T47D (cell line): ENCODE results near the gene METTL22.
A peak's percentile ranks its signal among the peaks of the same experiment; 100 is the strongest.

ENCODE experiments used
- DNase-seq, 2 experiments: peaks; one replicate each; pipeline versions ENCODE4 v3.0.0 to v3.0.0-alpha.2; 2011 to 2012; ENCODE audit warnings: low read depth in 1 of 2, low spot score in 1 of 2
- JUND ChIP-seq: IDR thresholded peaks from 2 replicates; pipeline ENCODE4 v1.6.1; 2012; ENCODE audit warnings: low read depth
- in situ Hi-C: cut with HindIII; loops from 2 replicates; pipeline ENCODE4 v1.10.0; 2016; ENCODE audit warnings: low sequenced_read_pairs, low pct_unique_long_range_greater_than_20kb

The METTL22 gene

GRCh38 chr16:8621572-8622314 lies at the start of gene METTL22:
Gene METTL22, plus strand, starts transcription at chr16:8621698. Its CDS starts 3,968 bp downstream, at chr16:8625666.
- DNase-seq: peak; percentile 89 to 90
- in situ Hi-C loops: no loop called here
- no peak for TF ChIP-seq JUND

GRCh38 chr16:8572063-8572918 lies 49.2 kb upstream of the METTL22 start:
- no peak for TF ChIP-seq JUND
- in situ Hi-C loops: no loop called here
- DNase-seq: no peak

- no peak for TF ChIP-seq JUND
- DNase-seq: peak; percentile 45 to 68
- in situ Hi-C loops: no loop called here
Measured at GRCh38 chr16:8572919-8573724, 48.4 kb upstream of the METTL22 start.

- in situ Hi-C loops: no loop called here
- TF ChIP-seq JUND: no peak
- DNase-seq: no peak
Measured at GRCh38 chr16:8575399-8575798, 46.1 kb upstream of the METTL22 start.

GRCh38 chr16:8576141-8577004 lies 45.1 kb upstream of the METTL22 start:
- in situ Hi-C loops: no loop called here
- DNase-seq: no peak
- TF ChIP-seq JUND: no peak

GRCh38 chr16:8577678-8578304 lies 43.7 kb upstream of the METTL22 start:
- in situ Hi-C loops: no loop called here
- TF ChIP-seq JUND: no peak

GRCh38 chr16:8579559-8579958 lies 41.9 kb upstream of the METTL22 start:
- in situ Hi-C loops: no loop called here
- TF ChIP-seq JUND: no peak
- no peak for DNase-seq

More at GRCh38 chr16:8577678-8578304, 43.7 kb upstream of the METTL22 start:
- DNase-seq: no peak

- DNase-seq: no peak
- in situ Hi-C loops: no loop called here
- TF ChIP-seq JUND: no peak
Measured at GRCh38 chr16:8581831-8582580, 39.5 kb upstream of the METTL22 start.

- DNase-seq: no peak
- TF ChIP-seq JUND: no peak
- in situ Hi-C loops: no loop called here
Measured at GRCh38 chr16:8583199-8583598, 38.3 kb upstream of the METTL22 start.

- DNase-seq: no peak
- in situ Hi-C loops: no loop called here
- TF ChIP-seq JUND: no peak
Measured at GRCh38 chr16:8583732-8584131, 37.8 kb upstream of the METTL22 start.

- in situ Hi-C loops: no loop called here
- DNase-seq: no peak
- no peak for TF ChIP-seq JUND
Measured at GRCh38 chr16:8585041-8585440, 36.5 kb upstream of the METTL22 start.
